ENCODE measurements around the gene METTL4.

DNA sequence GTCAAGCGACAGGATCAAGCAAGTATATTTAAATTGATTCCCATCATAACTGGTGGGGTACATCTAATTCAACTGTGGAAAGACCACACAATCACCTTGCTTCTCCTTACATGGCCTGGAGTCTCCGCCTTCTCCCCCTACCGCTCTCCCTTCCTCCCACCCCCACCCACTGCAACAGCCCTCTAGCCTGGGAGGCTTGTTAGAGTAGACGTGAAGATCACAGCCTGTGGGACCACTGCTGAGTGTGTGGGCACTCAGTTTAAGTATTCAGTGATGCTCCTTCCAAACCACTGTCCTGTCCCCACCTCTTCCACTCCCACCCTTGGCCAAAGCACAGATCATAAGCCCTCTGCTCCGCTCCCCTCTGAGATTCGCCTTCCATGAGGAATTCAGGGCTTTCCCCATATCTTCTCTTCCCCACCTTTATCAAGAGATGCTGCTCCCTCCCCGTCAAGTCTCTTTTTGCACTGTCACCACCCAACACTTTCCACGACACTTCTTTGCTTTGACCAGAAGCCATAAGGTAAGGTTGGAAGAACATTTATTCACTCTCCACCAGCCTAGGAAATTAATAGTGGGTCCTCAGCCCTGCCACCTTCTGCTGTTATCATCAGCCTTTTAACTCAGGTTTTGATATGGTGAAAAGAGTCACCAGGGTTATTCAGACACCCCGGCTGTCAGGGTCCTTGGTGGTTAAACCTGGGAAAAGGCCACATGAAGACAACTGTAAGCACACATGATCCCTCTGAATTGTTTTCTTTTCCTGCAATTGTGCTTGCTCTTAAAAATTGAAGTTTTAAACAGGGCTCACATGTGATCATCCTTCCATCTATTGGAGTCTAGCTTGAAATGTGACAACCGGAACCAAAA is 1.7 kb downstream of the METTL4 start:
- TF ChIP-seq SMC3 (IDR thresholded peaks at IDR 0.05) = no peak
- TF ChIP-seq EP300 (IDR thresholded peaks at IDR 0.05) = no peak
- TF ChIP-seq CBX2 (IDR thresholded peaks at IDR 0.05; ENCODE audit: borderline replicate concordance, low read depth) = no peak
- TF ChIP-seq, protein P1, sequence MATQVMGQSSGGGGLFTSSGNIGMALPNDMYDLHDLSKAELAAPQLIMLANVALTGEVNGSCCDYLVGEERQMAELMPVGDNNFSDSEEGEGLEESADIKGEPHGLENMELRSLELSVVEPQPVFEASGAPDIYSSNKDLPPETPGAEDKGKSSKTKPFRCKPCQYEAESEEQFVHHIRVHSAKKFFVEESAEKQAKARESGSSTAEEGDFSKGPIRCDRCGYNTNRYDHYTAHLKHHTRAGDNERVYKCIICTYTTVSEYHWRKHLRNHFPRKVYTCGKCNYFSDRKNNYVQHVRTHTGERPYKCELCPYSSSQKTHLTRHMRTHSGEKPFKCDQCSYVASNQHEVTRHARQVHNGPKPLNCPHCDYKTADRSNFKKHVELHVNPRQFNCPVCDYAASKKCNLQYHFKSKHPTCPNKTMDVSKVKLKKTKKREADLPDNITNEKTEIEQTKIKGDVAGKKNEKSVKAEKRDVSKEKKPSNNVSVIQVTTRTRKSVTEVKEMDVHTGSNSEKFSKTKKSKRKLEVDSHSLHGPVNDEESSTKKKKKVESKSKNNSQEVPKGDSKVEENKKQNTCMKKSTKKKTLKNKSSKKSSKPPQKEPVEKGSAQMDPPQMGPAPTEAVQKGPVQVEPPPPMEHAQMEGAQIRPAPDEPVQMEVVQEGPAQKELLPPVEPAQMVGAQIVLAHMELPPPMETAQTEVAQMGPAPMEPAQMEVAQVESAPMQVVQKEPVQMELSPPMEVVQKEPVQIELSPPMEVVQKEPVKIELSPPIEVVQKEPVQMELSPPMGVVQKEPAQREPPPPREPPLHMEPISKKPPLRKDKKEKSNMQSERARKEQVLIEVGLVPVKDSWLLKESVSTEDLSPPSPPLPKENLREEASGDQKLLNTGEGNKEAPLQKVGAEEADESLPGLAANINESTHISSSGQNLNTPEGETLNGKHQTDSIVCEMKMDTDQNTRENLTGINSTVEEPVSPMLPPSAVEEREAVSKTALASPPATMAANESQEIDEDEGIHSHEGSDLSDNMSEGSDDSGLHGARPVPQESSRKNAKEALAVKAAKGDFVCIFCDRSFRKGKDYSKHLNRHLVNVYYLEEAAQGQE (IDR thresholded peaks at IDR 0.05) = no peak
- no peak for TF ChIP-seq PBX3 (IDR thresholded peaks at IDR 0.05)
- TF ChIP-seq CTCF (IDR thresholded peaks at IDR 0.05) = no peak
- no peak for TF ChIP-seq POLR2A (IDR thresholded peaks at IDR 0.05; ENCODE audit: low read length)
- TF ChIP-seq, protein P2, sequence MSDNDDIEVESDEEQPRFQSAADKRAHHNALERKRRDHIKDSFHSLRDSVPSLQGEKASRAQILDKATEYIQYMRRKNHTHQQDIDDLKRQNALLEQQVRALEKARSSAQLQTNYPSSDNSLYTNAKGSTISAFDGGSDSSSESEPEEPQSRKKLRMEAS (IDR thresholded peaks at IDR 0.05) = no peak
- TF ChIP-seq CHD2 (IDR thresholded peaks at IDR 0.05; ENCODE audit: low read length, partially characterized antibody) = no peak
- TF ChIP-seq TP53 (CRISPR knock-in tag; IDR thresholded peaks at IDR 0.05) = no peak
- TF ChIP-seq, protein P3, sequence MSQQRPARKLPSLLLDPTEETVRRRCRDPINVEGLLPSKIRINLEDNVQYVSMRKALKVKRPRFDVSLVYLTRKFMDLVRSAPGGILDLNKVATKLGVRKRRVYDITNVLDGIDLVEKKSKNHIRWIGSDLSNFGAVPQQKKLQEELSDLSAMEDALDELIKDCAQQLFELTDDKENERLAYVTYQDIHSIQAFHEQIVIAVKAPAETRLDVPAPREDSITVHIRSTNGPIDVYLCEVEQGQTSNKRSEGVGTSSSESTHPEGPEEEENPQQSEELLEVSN (IDR thresholded peaks at IDR 0.05; ENCODE audit: borderline replicate concordance, low read depth) = no peak
- TF ChIP-seq JUN (IDR thresholded peaks at IDR 0.05) = no peak
- TF ChIP-seq ELK1 (IDR thresholded peaks at IDR 0.05; ENCODE audit: low read depth, low read length) = no peak
- no peak for TF ChIP-seq CEBPB (IDR thresholded peaks at IDR 0.05)

Data from A549 (cell line).